K562 (cell line): Measurements from ENCODE around the gene ANGEL2. TPM values are rescaled to one million over a fixed set of nuclear protein-coding genes. Genes with fewer than 3 reads are reported as not detected.

Source experiments
- WHSC1 ChIP-seq: IDR thresholded peaks from one replicate; pipeline ENCODE4 v1.6.1; 2012; ENCODE audit warnings: low read length, control low read depth, inconsistent platforms
- polyA plus RNA-seq, 8 experiments: library from polyadenylated mRNA; depleted of rRNA in 4 of 8; stranded (reverse) in 5 of 8; unstranded in 3 of 8; fragments of >200 nt; fragmentation: Nextera tagmentation in 2 of 8; fragmentation: Illumina TruSeq in 1 of 8; extraction: Ambion mirVana in 2 of 8; extraction: Trizol in 1 of 8; gene quantifications; 2 replicates each; pipeline versions ENCODE4 v1.2.1 to v1.2.3, GENCODE V29; 2011 to 2014; ENCODE audit warnings: inconsistent platforms in 1 of 8, missing spikeins in 1 of 8
- total RNA-seq, 7 experiments: library from RNA; depleted of rRNA in 6 of 7; stranded (reverse); fragments of >200 nt in 6 of 7; fragmentation: Illumina TruSeq in 2 of 7; extraction: Trizol in 2 of 7; gene quantifications; 2 replicates each; pipeline versions ENCODE4 v1.2.1 to v1.2.3, GENCODE V29; 2011 to 2021; ENCODE audit warnings: low replicate concordance in 1 of 7
- TF ChIP-seq, protein P1 (sequence below): fragments of 250-450 bp; sonication (Bioruptor Pico); IDR thresholded peaks from 2 replicates; pipeline ENCODE4 v1.4.0; 2020
- TF ChIP-seq, protein P2 (sequence below): fragments of 250-450 bp; sonication (Bioruptor Pico); IDR thresholded peaks from 2 replicates; pipeline ENCODE4 v1.8.0; 2021; ENCODE audit warnings: borderline replicate concordance, mild to moderate bottlenecking, moderate library complexity; ENCODE audit not compliant: poor library complexity, severe bottlenecking
- TF ChIP-seq, protein P3 (sequence below): sonication (generic); formaldehyde crosslinking; IDR thresholded peaks from 2 replicates; pipeline ENCODE4 v1.8.1; 2023; ENCODE audit warnings: missing genetic modification reagents, mild to moderate bottlenecking, borderline replicate concordance
- TF ChIP-seq, protein P4 (sequence below), 2 experiments: fragments of 450-650 bp; formaldehyde crosslinking in 1 of 2; IDR thresholded peaks; 2 replicates each; pipeline versions ENCODE4 v1.4.0 to v1.6.1; 2014 to 2020; ENCODE audit warnings: mild to moderate bottlenecking in 2 of 2, borderline replicate concordance in 1 of 2, low read depth in 1 of 2

The ANGEL2 gene
- total and polyA plus RNA-seq, 9 of the 15 experiments (the other 6 are each of a cell fraction or from before 2014, with no cell fraction given), result 6.8 to 34.6 (median 26.2) TPM

DNA sequence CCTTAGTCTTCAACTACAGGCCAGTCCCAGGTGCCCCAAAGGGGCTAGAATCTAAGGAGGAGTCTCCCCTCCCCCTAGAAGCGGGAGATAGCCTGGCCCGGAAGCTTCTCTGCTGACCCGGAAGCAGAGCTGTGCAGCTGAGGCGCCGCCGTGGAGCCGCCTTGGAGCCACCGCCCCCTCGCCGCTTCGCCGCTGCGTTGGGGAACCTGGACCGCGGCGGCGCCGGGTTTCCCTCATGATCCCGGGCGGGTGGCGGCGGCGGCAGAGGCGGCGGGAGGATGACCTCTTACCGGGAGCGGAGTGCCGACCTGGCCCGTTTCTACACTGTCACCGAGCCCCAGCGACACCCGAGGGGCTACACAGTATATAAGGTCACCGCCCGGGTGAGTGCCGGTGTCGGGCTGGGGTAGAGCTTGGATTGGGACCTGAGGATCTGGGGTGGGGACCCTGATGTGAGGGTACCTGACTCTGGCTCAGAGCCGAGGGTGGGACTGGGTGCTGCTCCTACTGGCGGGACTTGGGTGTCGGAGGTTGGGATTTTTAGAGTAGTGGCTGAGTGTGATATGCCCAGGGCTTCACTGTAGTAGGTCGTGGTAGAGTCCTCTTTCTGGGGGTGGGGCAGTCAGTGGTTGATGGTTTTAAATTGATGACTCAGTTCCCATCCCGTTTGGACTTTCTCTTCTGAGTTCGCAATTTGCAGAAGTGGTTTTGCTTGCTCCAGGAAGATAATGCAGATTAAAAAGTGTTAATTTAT is 35.6 kb upstream of the ANGEL2 start, which contains the start of gene RPS6KC1 (continued):
- TF ChIP-seq, protein P1, sequence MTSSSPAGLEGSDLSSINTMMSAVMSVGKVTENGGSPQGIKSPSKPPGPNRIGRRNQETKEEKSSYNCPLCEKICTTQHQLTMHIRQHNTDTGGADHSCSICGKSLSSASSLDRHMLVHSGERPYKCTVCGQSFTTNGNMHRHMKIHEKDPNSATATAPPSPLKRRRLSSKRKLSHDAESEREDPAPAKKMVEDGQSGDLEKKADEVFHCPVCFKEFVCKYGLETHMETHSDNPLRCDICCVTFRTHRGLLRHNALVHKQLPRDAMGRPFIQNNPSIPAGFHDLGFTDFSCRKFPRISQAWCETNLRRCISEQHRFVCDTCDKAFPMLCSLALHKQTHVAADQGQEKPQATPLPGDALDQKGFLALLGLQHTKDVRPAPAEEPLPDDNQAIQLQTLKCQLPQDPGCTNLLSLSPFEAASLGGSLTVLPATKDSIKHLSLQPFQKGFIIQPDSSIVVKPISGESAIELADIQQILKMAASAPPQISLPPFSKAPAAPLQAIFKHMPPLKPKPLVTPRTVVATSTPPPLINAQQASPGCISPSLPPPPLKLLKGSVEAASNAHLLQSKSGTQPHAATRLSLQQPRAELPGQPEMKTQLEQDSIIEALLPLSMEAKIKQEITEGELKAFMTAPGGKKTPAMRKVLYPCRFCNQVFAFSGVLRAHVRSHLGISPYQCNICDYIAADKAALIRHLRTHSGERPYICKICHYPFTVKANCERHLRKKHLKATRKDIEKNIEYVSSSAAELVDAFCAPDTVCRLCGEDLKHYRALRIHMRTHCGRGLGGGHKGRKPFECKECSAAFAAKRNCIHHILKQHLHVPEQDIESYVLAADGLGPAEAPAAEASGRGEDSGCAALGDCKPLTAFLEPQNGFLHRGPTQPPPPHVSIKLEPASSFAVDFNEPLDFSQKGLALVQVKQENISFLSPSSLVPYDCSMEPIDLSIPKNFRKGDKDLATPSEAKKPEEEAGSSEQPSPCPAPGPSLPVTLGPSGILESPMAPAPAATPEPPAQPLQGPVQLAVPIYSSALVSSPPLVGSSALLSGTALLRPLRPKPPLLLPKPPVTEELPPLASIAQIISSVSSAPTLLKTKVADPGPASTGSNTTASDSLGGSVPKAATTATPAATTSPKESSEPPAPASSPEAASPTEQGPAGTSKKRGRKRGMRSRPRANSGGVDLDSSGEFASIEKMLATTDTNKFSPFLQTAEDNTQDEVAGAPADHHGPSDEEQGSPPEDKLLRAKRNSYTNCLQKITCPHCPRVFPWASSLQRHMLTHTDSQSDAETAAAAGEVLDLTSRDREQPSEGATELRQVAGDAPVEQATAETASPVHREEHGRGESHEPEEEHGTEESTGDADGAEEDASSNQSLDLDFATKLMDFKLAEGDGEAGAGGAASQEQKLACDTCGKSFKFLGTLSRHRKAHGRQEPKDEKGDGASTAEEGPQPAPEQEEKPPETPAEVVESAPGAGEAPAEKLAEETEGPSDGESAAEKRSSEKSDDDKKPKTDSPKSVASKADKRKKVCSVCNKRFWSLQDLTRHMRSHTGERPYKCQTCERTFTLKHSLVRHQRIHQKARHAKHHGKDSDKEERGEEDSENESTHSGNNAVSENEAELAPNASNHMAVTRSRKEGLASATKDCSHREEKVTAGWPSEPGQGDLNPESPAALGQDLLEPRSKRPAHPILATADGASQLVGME, result peak; percentile 74; the same call in 1 of the 2 replicates
- TF ChIP-seq, protein P2, sequence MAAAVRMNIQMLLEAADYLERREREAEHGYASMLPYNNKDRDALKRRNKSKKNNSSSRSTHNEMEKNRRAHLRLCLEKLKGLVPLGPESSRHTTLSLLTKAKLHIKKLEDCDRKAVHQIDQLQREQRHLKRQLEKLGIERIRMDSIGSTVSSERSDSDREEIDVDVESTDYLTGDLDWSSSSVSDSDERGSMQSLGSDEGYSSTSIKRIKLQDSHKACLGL, result peak; percentile 9
- TF ChIP-seq, protein P3, sequence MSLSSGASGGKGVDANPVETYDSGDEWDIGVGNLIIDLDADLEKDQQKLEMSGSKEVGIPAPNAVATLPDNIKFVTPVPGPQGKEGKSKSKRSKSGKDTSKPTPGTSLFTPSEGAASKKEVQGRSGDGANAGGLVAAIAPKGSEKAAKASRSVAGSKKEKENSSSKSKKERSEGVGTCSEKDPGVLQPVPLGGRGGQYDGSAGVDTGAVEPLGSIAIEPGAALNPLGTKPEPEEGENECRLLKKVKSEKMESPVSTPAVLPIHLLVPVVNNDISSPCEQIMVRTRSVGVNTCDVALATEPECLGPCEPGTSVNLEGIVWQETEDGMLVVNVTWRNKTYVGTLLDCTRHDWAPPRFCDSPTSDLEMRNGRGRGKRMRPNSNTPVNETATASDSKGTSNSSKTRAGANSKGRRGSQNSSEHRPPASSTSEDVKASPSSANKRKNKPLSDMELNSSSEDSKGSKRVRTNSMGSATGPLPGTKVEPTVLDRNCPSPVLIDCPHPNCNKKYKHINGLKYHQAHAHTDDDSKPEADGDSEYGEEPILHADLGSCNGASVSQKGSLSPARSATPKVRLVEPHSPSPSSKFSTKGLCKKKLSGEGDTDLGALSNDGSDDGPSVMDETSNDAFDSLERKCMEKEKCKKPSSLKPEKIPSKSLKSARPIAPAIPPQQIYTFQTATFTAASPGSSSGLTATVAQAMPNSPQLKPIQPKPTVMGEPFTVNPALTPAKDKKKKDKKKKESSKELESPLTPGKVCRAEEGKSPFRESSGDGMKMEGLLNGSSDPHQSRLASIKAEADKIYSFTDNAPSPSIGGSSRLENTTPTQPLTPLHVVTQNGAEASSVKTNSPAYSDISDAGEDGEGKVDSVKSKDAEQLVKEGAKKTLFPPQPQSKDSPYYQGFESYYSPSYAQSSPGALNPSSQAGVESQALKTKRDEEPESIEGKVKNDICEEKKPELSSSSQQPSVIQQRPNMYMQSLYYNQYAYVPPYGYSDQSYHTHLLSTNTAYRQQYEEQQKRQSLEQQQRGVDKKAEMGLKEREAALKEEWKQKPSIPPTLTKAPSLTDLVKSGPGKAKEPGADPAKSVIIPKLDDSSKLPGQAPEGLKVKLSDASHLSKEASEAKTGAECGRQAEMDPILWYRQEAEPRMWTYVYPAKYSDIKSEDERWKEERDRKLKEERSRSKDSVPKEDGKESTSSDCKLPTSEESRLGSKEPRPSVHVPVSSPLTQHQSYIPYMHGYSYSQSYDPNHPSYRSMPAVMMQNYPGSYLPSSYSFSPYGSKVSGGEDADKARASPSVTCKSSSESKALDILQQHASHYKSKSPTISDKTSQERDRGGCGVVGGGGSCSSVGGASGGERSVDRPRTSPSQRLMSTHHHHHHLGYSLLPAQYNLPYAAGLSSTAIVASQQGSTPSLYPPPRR (CRISPR knock-in tag), result no peak
- no peak for TF ChIP-seq WHSC1
- TF ChIP-seq, protein P4, sequence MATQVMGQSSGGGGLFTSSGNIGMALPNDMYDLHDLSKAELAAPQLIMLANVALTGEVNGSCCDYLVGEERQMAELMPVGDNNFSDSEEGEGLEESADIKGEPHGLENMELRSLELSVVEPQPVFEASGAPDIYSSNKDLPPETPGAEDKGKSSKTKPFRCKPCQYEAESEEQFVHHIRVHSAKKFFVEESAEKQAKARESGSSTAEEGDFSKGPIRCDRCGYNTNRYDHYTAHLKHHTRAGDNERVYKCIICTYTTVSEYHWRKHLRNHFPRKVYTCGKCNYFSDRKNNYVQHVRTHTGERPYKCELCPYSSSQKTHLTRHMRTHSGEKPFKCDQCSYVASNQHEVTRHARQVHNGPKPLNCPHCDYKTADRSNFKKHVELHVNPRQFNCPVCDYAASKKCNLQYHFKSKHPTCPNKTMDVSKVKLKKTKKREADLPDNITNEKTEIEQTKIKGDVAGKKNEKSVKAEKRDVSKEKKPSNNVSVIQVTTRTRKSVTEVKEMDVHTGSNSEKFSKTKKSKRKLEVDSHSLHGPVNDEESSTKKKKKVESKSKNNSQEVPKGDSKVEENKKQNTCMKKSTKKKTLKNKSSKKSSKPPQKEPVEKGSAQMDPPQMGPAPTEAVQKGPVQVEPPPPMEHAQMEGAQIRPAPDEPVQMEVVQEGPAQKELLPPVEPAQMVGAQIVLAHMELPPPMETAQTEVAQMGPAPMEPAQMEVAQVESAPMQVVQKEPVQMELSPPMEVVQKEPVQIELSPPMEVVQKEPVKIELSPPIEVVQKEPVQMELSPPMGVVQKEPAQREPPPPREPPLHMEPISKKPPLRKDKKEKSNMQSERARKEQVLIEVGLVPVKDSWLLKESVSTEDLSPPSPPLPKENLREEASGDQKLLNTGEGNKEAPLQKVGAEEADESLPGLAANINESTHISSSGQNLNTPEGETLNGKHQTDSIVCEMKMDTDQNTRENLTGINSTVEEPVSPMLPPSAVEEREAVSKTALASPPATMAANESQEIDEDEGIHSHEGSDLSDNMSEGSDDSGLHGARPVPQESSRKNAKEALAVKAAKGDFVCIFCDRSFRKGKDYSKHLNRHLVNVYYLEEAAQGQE (IDR thresholded peaks at IDR 0.05; ENCODE audit: borderline replicate concordance), result no peak
- TF ChIP-seq, protein P4 (CRISPR knock-in tag; IDR thresholded peaks at IDR 0.05; ENCODE audit: low read depth), result peak; percentile 76; the same call in 1 of the 2 replicates
